ENCODE measurements around the gene NHLRC4. TPM values are rescaled to one million over a fixed set of nuclear protein-coding genes. Genes with fewer than 3 reads are reported as not detected.

NHLRC4 gene
- total and polyA plus RNA-seq, 2 donors (not counting 1 experiment from before 2014, with no cell fraction given), result 2.2 to 4.2 TPM

- CTCF ChIA-PET, result interaction anchor here (0.7 to 0.8 kb wide), 2 partner anchors 46 to 73 kb away, joined by 3 to 4 read pairs; partner anchors contain the start of gene METTL26
- Mint-ChIP-seq H3K27ac (peak overlapping the region; percentile 80), H3K4me3 (peak overlapping the region; percentile 90), H3K4me1 (peaks cover 50% of the 10 kb centered on the region), H3K27me3 (no peaks in the 10 kb centered on the region), H3K9me3 (ENCODE audit: insufficient read depth) (no peaks in the 10 kb centered on the region)
- H3K4me3 ChIP-seq (ENCODE audit: control extremely low read depth in 1 of 5, extremely low read depth in 1 of 5, insufficient read depth in 1 of 5, low read depth in 2 of 5, low read length in 4 of 5), result peak overlapping the region; percentile 22 to 65 (median 56)
- no peak for ATAC-seq (ENCODE audit: low read depth)
- under 1% methylated on average over 71 of the region's 71 CpGs for WGBS (ENCODE audit: insufficient coverage)
- no peak for TF ChIP-seq EZH2 (IDR thresholded peaks at IDR 0.05; ENCODE audit: borderline replicate concordance, insufficient read depth, low read depth, low read length, poor library complexity, severe bottlenecking)
- TF ChIP-seq CTCF (IDR thresholded peaks at IDR 0.05), result no peak
- H3K9ac ChIP-seq (ENCODE audit: low read length), result peak overlapping the region; percentile 63
- H4K20me1 ChIP-seq (ENCODE audit: control insufficient read depth, insufficient read depth, low read length, poor library complexity, severe bottlenecking), result peaks cover 52% of the 10 kb centered on the region
- intact Hi-C loops (cut with micrococcal nuclease), result no loop called here
- peaks cover 0 to 2% (median 0%) of the 10 kb centered on the region in 4 experiments for H3K27me3 ChIP-seq (replicated peaks in 1 of 4; ENCODE audit: control extremely low read depth in 1 of 4, control insufficient read depth in 3 of 4, insufficient read depth in 4 of 4, low read length in 3 of 4)
- no peaks in the 10 kb centered on the region for H3K9me3 ChIP-seq (ENCODE audit: control extremely low read depth in 1 of 3, control insufficient read depth in 2 of 3, insufficient read depth in 1 of 3, low read length in 2 of 3)
- H2AFZ ChIP-seq (ENCODE audit: insufficient read depth, low read depth, low read length, poor library complexity, severe bottlenecking), result peak overlapping the region; percentile 59
- peak overlapping the region; percentile 94 for H3K4me2 ChIP-seq (replicated peaks; ENCODE audit: low read depth, low read length, poor library complexity, severe bottlenecking)
- peaks cover 14 to 30% of the 10 kb centered on the region in 2 donors for H3K4me1 ChIP-seq (ENCODE audit: control insufficient read depth in 2 of 2, insufficient read depth in 2 of 2, low read length in 2 of 2)
- H3K27ac ChIP-seq (ENCODE audit: low read length in 2 of 2), result peak overlapping the region in 1 of 2 donors; percentile 63
- H3K36me3 ChIP-seq (replicated peaks in 1 of 2; ENCODE audit: control extremely low read depth in 1 of 2, control insufficient read depth in 1 of 2, extremely low read depth in 1 of 2, insufficient read depth in 2 of 2, low read length in 1 of 2), result no peaks in the 10 kb centered on the region
- POLR2A ChIA-PET, result interaction anchor here (1.2 kb wide), 1 partner anchor 45 kb away, joined by 3 read pairs; the partner anchor contains the start of gene METTL26
- no peak for DNase-seq
- peaks cover 62% of the 10 kb centered on the region for H3K79me2 ChIP-seq (ENCODE audit: control insufficient read depth, insufficient read depth, low read length)
These were observed 23.5 kb downstream of the NHLRC4 start for GRCh38 chr16:590188-590814.

DNA sequence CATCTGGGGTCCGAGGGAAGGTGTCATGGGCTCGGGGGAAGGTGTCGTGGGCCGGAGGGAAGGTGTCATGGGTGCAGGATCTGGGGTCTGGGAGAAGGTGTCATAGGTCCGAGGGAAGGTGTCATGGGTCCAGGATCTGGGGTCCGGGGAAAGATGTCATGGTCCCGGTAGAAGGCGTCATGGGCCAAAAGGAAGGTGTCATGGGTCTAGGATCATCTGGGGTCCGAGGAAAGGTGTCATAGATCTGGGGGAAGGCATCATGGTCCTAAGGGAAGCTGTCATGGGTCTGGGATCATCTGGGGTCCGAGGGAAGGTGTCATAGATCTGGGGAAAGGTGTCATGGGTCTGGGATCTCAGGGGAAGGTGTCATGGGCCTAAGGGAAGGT, 24.0 kb downstream of the NHLRC4 start:
- Mint-ChIP-seq H3K27me3 (no peaks in the 10 kb centered on the region), H3K4me1 (peaks cover 46% of the 10 kb centered on the region), H3K27ac (peak overlapping the region; percentile 80), H3K4me3 (peak overlapping the region; percentile 90), H3K9me3 (ENCODE audit: insufficient read depth) (no peaks in the 10 kb centered on the region)
- intact Hi-C loops (cut with micrococcal nuclease), result no loop called here
- Histone ChIP-seq H3K27ac (ENCODE audit: low read length in 2 of 2) (peak overlapping the region in 1 of 2 donors; percentile 63), H3K27me3 (replicated peaks in 1 of 4; ENCODE audit: control extremely low read depth in 1 of 4, control insufficient read depth in 3 of 4, insufficient read depth in 4 of 4, low read length in 3 of 4) (no peaks in the 10 kb centered on the region), H3K4me2 (replicated peaks; ENCODE audit: low read depth, low read length, poor library complexity, severe bottlenecking) (peak overlapping the region; percentile 94), H3K4me1 (ENCODE audit: control insufficient read depth in 2 of 2, insufficient read depth in 2 of 2, low read length in 2 of 2) (peaks cover 14 to 30% of the 10 kb centered on the region in 2 donors), H3K79me2 (ENCODE audit: control insufficient read depth, insufficient read depth, low read length) (peaks cover 66% of the 10 kb centered on the region), H3K36me3 (replicated peaks in 1 of 2; ENCODE audit: control extremely low read depth in 1 of 2, control insufficient read depth in 1 of 2, extremely low read depth in 1 of 2, insufficient read depth in 2 of 2, low read length in 1 of 2) (no peaks in the 10 kb centered on the region), H3K9me3 (ENCODE audit: control extremely low read depth in 1 of 3, control insufficient read depth in 2 of 3, insufficient read depth in 1 of 3, low read length in 2 of 3) (no peaks in the 10 kb centered on the region), H2AFZ (ENCODE audit: insufficient read depth, low read depth, low read length, poor library complexity, severe bottlenecking) (peak overlapping the region; percentile 59), H4K20me1 (ENCODE audit: control insufficient read depth, insufficient read depth, low read length, poor library complexity, severe bottlenecking) (peaks cover 53% of the 10 kb centered on the region), H3K9ac (ENCODE audit: low read length) (peak overlapping the region; percentile 63), H3K4me3 (ENCODE audit: control extremely low read depth in 1 of 5, extremely low read depth in 1 of 5, insufficient read depth in 1 of 5, low read depth in 2 of 5, low read length in 4 of 5) (peak overlapping the region; percentile 22 to 65 (median 56))
- 74% methylated on average over 10 of the region's 10 CpGs for WGBS (ENCODE audit: insufficient coverage)
- ChIA-PET CTCF (interaction anchor here (0.7 to 0.8 kb wide), 2 partner anchors 45 to 72 kb away, joined by 3 to 4 read pairs; partner anchors contain the start of gene METTL26), POLR2A (interaction anchor here (1.2 kb wide), 1 partner anchor 45 kb away, joined by 3 read pairs; the partner anchor contains the start of gene METTL26)
- ATAC-seq (ENCODE audit: low read depth) (no peak), DNase-seq (peak; percentile 32)
- TF ChIP-seq EZH2 (IDR thresholded peaks at IDR 0.05; ENCODE audit: borderline replicate concordance, insufficient read depth, low read depth, low read length, poor library complexity, severe bottlenecking) (no peak), CTCF (IDR thresholded peaks at IDR 0.05) (no peak)
